HepG2 (cell line): Measurements from ENCODE around the gene TRIM44. TPM values are rescaled to one million over a fixed set of nuclear protein-coding genes. Genes with fewer than 3 reads are reported as not detected.
A peak's percentile ranks its signal among the peaks of the same experiment; 100 is the strongest.

Source experiments
- BCLAF1 ChIP-seq: fragments of 450-650 bp; IDR thresholded peaks from 2 replicates; pipeline ENCODE4 v1.6.1; 2017; ENCODE audit warnings: mild to moderate bottlenecking
- FOXK2 ChIP-seq: fragments of 450-650 bp; IDR thresholded peaks from 2 replicates; pipeline ENCODE4 v1.6.1; 2016
- GRHL1 ChIP-seq: sonication (generic); formaldehyde crosslinking; conservative IDR thresholded peaks from 2 replicates; pipeline ENCODE4 v1.8.0; 2022; ENCODE audit warnings: missing genetic modification reagents
- IKZF1 ChIP-seq: fragments of 450-650 bp; IDR thresholded peaks from 2 replicates; pipeline ENCODE4 v1.7.1; 2016
- KLF9 ChIP-seq: IDR thresholded peaks from 2 replicates; pipeline ENCODE4 v1.6.1; 2016; ENCODE audit warnings: low read depth
- MEIS1 ChIP-seq: sonication (generic); formaldehyde crosslinking; IDR thresholded peaks from 2 replicates; pipeline ENCODE4 v1.9.0; 2021; ENCODE audit warnings: mild to moderate bottlenecking, missing genetic modification reagents, moderate library complexity, borderline replicate concordance
- PBX3 ChIP-seq: sonication (generic); formaldehyde crosslinking; IDR thresholded peaks from 2 replicates; pipeline ENCODE4 v1.8.1; 2023; ENCODE audit warnings: missing genetic modification reagents, inconsistent platforms, borderline replicate concordance
- PRMT3 ChIP-seq: sonication (generic); formaldehyde crosslinking; IDR thresholded peaks from 2 replicates; pipeline ENCODE4 v1.8.1; 2022; ENCODE audit warnings: low read depth, mild to moderate bottlenecking, moderate library complexity, missing genetic modification reagents, borderline replicate concordance
- SNAPC5 ChIP-seq: sonication (generic); formaldehyde crosslinking; IDR thresholded peaks from 2 replicates; pipeline ENCODE4 v1.8.1; 2023; ENCODE audit warnings: mild to moderate bottlenecking, missing genetic modification reagents, borderline replicate concordance
- SP140L ChIP-seq: sonication (generic); formaldehyde crosslinking; IDR thresholded peaks from 2 replicates; pipeline ENCODE4 v1.4.0; 2020; ENCODE audit warnings: missing genetic modification reagents, borderline replicate concordance
- ZBTB39 ChIP-seq: sonication (generic); formaldehyde crosslinking; IDR thresholded peaks from 2 replicates; pipeline ENCODE4 v1.5.0; 2020; ENCODE audit warnings: missing genetic modification reagents
- ZNF264 ChIP-seq: sonication (generic); formaldehyde crosslinking; IDR thresholded peaks from 2 replicates; pipeline ENCODE4 v1.4.0; 2020; ENCODE audit warnings: missing genetic modification reagents
- ZNF317 ChIP-seq: sonication (generic); formaldehyde crosslinking; IDR thresholded peaks from 2 replicates; pipeline ENCODE4 v1.5.0; 2020; ENCODE audit warnings: mild to moderate bottlenecking, missing genetic modification reagents
- ZNF609 ChIP-seq: sonication (generic); formaldehyde crosslinking; IDR thresholded peaks from 2 replicates; pipeline ENCODE4 v1.4.0; 2020; ENCODE audit warnings: mild to moderate bottlenecking, missing genetic modification reagents, borderline replicate concordance
- ZNF781 ChIP-seq: sonication (generic); formaldehyde crosslinking; IDR thresholded peaks from 2 replicates; pipeline ENCODE4 v1.5.1; 2020; ENCODE audit warnings: borderline replicate concordance, mild to moderate bottlenecking, missing genetic modification reagents; ENCODE audit errors: not compliant biosample characterization
- ZSCAN21 ChIP-seq: sonication (generic); formaldehyde crosslinking; IDR thresholded peaks from 2 replicates; pipeline ENCODE4 v1.8.0; 2022; ENCODE audit warnings: mild to moderate bottlenecking, missing genetic modification reagents, moderate library complexity, borderline replicate concordance
- polyA plus RNA-seq, 8 experiments: library from polyadenylated mRNA; depleted of rRNA in 3 of 8; stranded (reverse) in 7 of 8; unstranded in 1 of 8; fragments of >200 nt; fragmentation: Illumina TruSeq in 4 of 8; extraction: Trizol in 4 of 8; gene quantifications; 2 replicates each; pipeline versions ENCODE4 v1.2.1 to v1.2.3, GENCODE V29; 2011 to 2016; ENCODE audit warnings: low read depth in 4 of 8, missing spikeins in 1 of 8, mixed read lengths in 1 of 8; ENCODE audit not compliant: insufficient read depth in 1 of 8
- total RNA-seq, 5 experiments: library from RNA; depleted of rRNA; stranded (reverse); fragments of >200 nt; fragmentation: Illumina TruSeq; extraction: Trizol; gene quantifications; 2 replicates each; pipeline ENCODE4 v1.2.3, GENCODE V29; 2016; ENCODE audit warnings: low read depth in 1 of 5

The TRIM44 gene
- total and polyA plus RNA-seq, 2 of the 13 experiments (the other 11 are each of a cell fraction or from before 2014, with no cell fraction given): 22.7 to 50.3 TPM

- TF ChIP-seq ZNF609 (CRISPR knock-in tag) (peak; percentile 99), IKZF1 (no peak), ZBTB39 (CRISPR knock-in tag) (no peak; the same call in 1 of the 2 replicates), PBX3 (CRISPR knock-in tag) (no peak), SNAPC5 (CRISPR knock-in tag) (peak; percentile 93; the same call in 1 of the 2 replicates), ZSCAN21 (0 out of 2 replicates have a peak, but pooled peaks have one; percentile 10), BCLAF1 (no peak), SP140L (CRISPR knock-in tag) (no peak), ZNF264 (CRISPR knock-in tag) (no peak), KLF9 (CRISPR knock-in tag) (no peak), PRMT3 (CRISPR knock-in tag) (no peak), GRHL1 (CRISPR knock-in tag) (no peak), ZNF317 (CRISPR knock-in tag) (peak; percentile 79), MEIS1 (no peak), FOXK2 (peak; percentile 71), ZNF781 (CRISPR knock-in tag) (peak; percentile 79)
Observed at GRCh38 chr11:35662061-35662648, 420 bp upstream of the TRIM44 start (continued).
